ENCODE results near the gene UVRAG. TPM values are rescaled to one million over a fixed set of nuclear protein-coding genes. Genes with fewer than 3 reads are reported as not detected.

The UVRAG gene
- total and polyA plus RNA-seq, 2 of the 13 experiments (the other 11 are each of a cell fraction or from before 2014, with no cell fraction given): 9.7 to 17.3 TPM

DNA sequence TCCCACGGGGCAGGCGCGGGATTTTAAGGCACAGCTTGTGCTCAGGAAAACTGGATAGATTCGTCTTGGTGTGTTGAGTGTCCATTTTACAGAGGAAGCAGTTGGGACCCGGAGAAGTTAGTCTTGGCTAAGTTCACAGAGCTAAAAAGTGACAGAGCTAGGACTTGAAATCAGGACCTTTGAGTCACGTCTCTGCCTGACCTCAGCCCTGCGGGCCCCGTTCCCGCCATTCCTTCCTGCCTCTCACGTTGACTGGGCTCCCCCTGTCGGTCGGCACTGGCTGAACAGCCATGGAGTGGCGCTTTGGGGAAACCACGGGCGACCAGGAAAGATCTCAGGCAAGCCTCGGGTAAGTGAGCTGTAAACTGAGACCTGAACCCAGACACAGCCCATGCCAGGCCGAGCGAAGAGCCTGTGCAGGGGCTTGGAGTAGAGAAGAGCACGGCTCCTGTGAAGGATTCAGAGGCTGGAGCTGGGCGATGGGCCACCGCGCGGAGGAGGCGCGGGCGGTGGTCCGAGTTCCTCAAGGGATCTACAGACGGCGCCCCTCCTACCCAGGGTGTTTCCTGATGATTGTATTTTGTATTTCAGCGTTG is 337.2 kb downstream of the UVRAG start (continued):
- TF ChIP-seq, protein P1, sequence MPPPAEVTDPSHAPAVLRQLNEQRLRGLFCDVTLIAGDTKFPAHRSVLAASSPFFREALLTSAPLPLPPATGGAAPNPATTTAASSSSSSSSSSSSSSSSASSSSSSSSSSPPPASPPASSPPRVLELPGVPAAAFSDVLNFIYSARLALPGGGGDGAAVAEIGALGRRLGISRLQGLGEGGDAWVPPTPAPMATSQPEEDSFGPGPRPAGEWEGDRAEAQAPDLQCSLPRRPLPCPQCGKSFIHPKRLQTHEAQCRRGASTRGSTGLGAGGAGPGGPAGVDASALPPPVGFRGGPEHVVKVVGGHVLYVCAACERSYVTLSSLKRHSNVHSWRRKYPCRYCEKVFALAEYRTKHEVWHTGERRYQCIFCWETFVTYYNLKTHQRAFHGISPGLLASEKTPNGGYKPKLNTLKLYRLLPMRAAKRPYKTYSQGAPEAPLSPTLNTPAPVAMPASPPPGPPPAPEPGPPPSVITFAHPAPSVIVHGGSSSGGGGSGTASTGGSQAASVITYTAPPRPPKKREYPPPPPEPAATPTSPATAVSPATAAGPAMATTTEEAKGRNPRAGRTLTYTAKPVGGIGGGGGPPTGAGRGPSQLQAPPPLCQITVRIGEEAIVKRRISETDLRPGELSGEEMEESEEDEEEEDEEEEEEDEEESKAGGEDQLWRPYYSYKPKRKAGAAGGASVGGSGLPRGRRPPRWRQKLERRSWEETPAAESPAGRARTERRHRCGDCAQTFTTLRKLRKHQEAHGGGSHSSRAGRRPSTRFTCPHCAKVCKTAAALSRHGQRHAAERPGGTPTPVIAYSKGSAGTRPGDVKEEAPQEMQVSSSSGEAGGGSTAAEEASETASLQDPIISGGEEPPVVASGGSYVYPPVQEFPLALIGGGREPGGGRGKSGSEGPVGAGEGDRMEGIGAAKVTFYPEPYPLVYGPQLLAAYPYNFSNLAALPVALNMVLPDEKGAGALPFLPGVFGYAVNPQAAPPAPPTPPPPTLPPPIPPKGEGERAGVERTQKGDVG (CRISPR knock-in tag; IDR thresholded peaks at IDR 0.05; ENCODE audit: borderline replicate concordance): peak; percentile 98; the same call in 1 of the 2 replicates
- no peak for TF ChIP-seq ZNF143 (CRISPR knock-in tag; IDR thresholded peaks at IDR 0.05)
- TF ChIP-seq NFATC3 (CRISPR knock-in tag; IDR thresholded peaks at IDR 0.05): no peak
- 0 out of 2 replicates have a peak, but pooled peaks have one; percentile 16 for TF ChIP-seq MED1 (CRISPR knock-in tag; IDR thresholded peaks at IDR 0.05)
- TF ChIP-seq NFKBIZ (CRISPR knock-in tag; IDR thresholded peaks at IDR 0.05): no peak
- no peak for TF ChIP-seq KMT2A (CRISPR knock-in tag; IDR thresholded peaks at IDR 0.05)
- no peak for TF ChIP-seq ZNF616 (CRISPR knock-in tag; IDR thresholded peaks at IDR 0.05; ENCODE audit: low read depth)
- TF ChIP-seq DNMT1 (CRISPR knock-in tag; IDR thresholded peaks at IDR 0.05): no peak
- no peak for TF ChIP-seq NFE2 (CRISPR knock-in tag; IDR thresholded peaks at IDR 0.05)
- TF ChIP-seq ZNF263 (CRISPR knock-in tag; IDR thresholded peaks at IDR 0.05): 0 out of 2 replicates have a peak, but pooled peaks have one; percentile 56
- peak; percentile 46; the same call in 1 of the 2 replicates for TF ChIP-seq ZSCAN31 (CRISPR knock-in tag; IDR thresholded peaks at IDR 0.05; ENCODE audit: low read depth)
- TF ChIP-seq ZNF672 (CRISPR knock-in tag; IDR thresholded peaks at IDR 0.05): no peak
- TF ChIP-seq ZNF709 (CRISPR knock-in tag; IDR thresholded peaks at IDR 0.05): no peak
- TF ChIP-seq MXI1 (IDR thresholded peaks at IDR 0.05; ENCODE audit: borderline replicate concordance, low read depth, low read length): no peak
- TF ChIP-seq ZNF652 (CRISPR knock-in tag; IDR thresholded peaks at IDR 0.05; ENCODE audit: borderline replicate concordance, low read depth): no peak
- TF ChIP-seq SMAD3 (CRISPR knock-in tag; IDR thresholded peaks at IDR 0.05): 0 out of 2 replicates have a peak, but pooled peaks have one; percentile 30
- TF ChIP-seq ZFP36L2 (CRISPR knock-in tag; IDR thresholded peaks at IDR 0.05): no peak
- peak; percentile 30; the same call in 1 of the 2 replicates for TF ChIP-seq PHF8 (CRISPR knock-in tag; IDR thresholded peaks at IDR 0.05)
- 0 out of 2 replicates have a peak, but pooled peaks have one; percentile 37 for TF ChIP-seq KLF13 (CRISPR knock-in tag; IDR thresholded peaks at IDR 0.05)
- no peak for TF ChIP-seq HNF4A (CRISPR knock-in tag; IDR thresholded peaks at IDR 0.05)
- TF ChIP-seq NCOA2 (CRISPR knock-in tag; IDR thresholded peaks at IDR 0.05): no peak
- TF ChIP-seq, protein P2, sequence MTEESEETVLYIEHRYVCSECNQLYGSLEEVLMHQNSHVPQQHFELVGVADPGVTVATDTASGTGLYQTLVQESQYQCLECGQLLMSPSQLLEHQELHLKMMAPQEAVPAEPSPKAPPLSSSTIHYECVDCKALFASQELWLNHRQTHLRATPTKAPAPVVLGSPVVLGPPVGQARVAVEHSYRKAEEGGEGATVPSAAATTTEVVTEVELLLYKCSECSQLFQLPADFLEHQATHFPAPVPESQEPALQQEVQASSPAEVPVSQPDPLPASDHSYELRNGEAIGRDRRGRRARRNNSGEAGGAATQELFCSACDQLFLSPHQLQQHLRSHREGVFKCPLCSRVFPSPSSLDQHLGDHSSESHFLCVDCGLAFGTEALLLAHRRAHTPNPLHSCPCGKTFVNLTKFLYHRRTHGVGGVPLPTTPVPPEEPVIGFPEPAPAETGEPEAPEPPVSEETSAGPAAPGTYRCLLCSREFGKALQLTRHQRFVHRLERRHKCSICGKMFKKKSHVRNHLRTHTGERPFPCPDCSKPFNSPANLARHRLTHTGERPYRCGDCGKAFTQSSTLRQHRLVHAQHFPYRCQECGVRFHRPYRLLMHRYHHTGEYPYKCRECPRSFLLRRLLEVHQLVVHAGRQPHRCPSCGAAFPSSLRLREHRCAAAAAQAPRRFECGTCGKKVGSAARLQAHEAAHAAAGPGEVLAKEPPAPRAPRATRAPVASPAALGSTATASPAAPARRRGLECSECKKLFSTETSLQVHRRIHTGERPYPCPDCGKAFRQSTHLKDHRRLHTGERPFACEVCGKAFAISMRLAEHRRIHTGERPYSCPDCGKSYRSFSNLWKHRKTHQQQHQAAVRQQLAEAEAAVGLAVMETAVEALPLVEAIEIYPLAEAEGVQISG (CRISPR knock-in tag; IDR thresholded peaks at IDR 0.05): peak; percentile 70; the same call in 1 of the 2 replicates
- TF ChIP-seq KDM5B (CRISPR knock-in tag; IDR thresholded peaks at IDR 0.05; ENCODE audit: borderline replicate concordance): peak; percentile 32; the same call in 1 of the 2 replicates
- TF ChIP-seq SOX13 (IDR thresholded peaks at IDR 0.05): no peak
- TF ChIP-seq SOX13 (CRISPR knock-in tag; conservative IDR thresholded peaks at IDR 0.05 in 1 of 2, IDR thresholded peaks at IDR 0.05 in 1 of 2): 0 out of 4 replicates have a peak, but pooled peaks of 1 of the 2 experiments have one; percentile 19
- 0 out of 2 replicates have a peak, but pooled peaks have one; percentile 25 for TF ChIP-seq ZMYM2 (CRISPR knock-in tag; IDR thresholded peaks at IDR 0.05)
- TF ChIP-seq ZNF580 (CRISPR knock-in tag; IDR thresholded peaks at IDR 0.05; ENCODE audit: borderline replicate concordance, low read depth): 0 out of 2 replicates have a peak, but pooled peaks have one; percentile 72

Data from HepG2 (cell line).